ENCODE data around the gene PUS7.

PUS7 gene

DNA sequence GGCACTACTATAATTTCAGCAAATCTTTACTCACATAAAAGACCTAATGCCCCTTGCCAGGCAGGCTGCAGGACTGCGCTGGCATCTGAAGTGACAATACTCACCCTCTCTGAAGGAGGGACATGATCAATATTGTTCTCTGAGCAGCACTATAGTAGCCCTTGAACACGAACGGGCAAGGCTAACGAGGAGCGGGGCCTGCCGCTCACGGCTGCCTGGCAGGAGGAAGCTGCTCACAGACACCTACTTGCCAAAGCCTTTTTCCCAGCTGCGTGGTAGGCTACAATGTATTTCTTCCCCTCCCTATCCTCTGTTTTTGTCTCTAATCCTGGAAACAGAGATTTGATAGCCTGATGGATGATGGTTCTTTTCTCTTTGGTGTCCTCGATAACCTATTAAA is 19.9 kb downstream of the PUS7 start:
- Histone ChIP-seq H3K9me3 (ENCODE audit: control extremely low read depth in 1 of 5, control insufficient read depth in 4 of 5, insufficient read depth in 2 of 5, low read depth in 1 of 5, low read length in 4 of 5) (no peaks in the 10 kb centered on the region), H3K4me3 (ENCODE audit: control insufficient read depth in 1 of 7, extremely low read depth in 1 of 7, insufficient read depth in 4 of 7, low read depth in 2 of 7, low read length in 6 of 7) (no peak overlapping the region), H3K27me3 (replicated peaks in 2 of 5; ENCODE audit: control insufficient read depth in 4 of 5, insufficient read depth in 5 of 5, low read length in 4 of 5) (no peaks in the 10 kb centered on the region), H3K4me1 (ENCODE audit: control extremely low read depth in 1 of 4, control insufficient read depth in 4 of 4, insufficient read depth in 4 of 4, low read length in 3 of 4) (no peaks in the 10 kb centered on the region), H3K36me3 (ENCODE audit: control insufficient read depth in 4 of 4, insufficient read depth in 4 of 4, low read length in 3 of 4) (peaks cover 7 to 56% (median 21%) of the 10 kb centered on the region in 4 experiments), H3K27ac (ENCODE audit: insufficient read depth in 1 of 2, low read depth in 1 of 2, low read length in 2 of 2, poor library complexity in 1 of 2, severe bottlenecking in 2 of 2) (no peak overlapping the region)
- ChIA-PET POLR2A (no interaction called here), CTCF (no interaction called here)
- DNase-seq = no peak
- WGBS (ENCODE audit: insufficient coverage) = 94% methylated on average over 7 of the region's 9 CpGs

DNA sequence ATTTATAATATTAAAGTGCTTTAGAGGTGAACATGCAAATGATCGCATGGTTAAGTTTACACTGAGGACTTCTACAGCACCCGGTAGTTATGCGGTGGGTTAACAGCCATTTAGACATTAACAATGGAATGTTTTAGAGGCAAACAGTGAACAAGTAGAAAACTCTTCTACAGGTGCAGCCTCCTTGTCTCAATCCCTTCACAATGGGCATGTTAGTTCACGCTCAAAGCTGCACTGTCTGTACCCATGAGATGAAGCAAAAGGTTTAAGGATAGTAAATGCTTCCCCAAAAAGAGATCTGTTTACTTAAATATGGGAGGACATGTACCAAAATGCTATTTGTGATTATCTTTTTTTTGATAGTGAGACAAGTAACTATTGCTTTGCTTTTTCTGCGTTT is 25.1 kb downstream of the PUS7 start:
- no peak for DNase-seq
- CTCF ChIA-PET = interaction anchor here (1.3 kb wide), 1 partner anchor 8 kb away, joined by 3 read pairs; no protein-coding TSS in a partner anchor
- Histone ChIP-seq H3K27me3 (replicated peaks in 2 of 5; ENCODE audit: control insufficient read depth in 4 of 5, insufficient read depth in 5 of 5, low read length in 4 of 5) (no peaks in the 10 kb centered on the region), H3K4me1 (ENCODE audit: control extremely low read depth in 1 of 4, control insufficient read depth in 4 of 4, insufficient read depth in 4 of 4, low read length in 3 of 4) (no peaks in the 10 kb centered on the region), H3K4me3 (ENCODE audit: control insufficient read depth in 1 of 7, extremely low read depth in 1 of 7, insufficient read depth in 4 of 7, low read depth in 2 of 7, low read length in 6 of 7) (no peak overlapping the region), H3K9me3 (ENCODE audit: control extremely low read depth in 1 of 5, control insufficient read depth in 4 of 5, insufficient read depth in 2 of 5, low read depth in 1 of 5, low read length in 4 of 5) (no peaks in the 10 kb centered on the region), H3K36me3 (ENCODE audit: control insufficient read depth in 4 of 4, insufficient read depth in 4 of 4, low read length in 3 of 4) (peaks cover 6 to 39% (median 14%) of the 10 kb centered on the region in 4 experiments), H3K27ac (ENCODE audit: insufficient read depth in 1 of 2, low read depth in 1 of 2, low read length in 2 of 2, poor library complexity in 1 of 2, severe bottlenecking in 2 of 2) (no peak overlapping the region)
- 100% methylated on average over 1 of the region's 5 CpGs for WGBS (ENCODE audit: insufficient coverage)
- POLR2A ChIA-PET = interaction anchor here (0.8 kb wide), 1 partner anchor 92 kb away, joined by 3 read pairs; no protein-coding TSS in a partner anchor

DNA sequence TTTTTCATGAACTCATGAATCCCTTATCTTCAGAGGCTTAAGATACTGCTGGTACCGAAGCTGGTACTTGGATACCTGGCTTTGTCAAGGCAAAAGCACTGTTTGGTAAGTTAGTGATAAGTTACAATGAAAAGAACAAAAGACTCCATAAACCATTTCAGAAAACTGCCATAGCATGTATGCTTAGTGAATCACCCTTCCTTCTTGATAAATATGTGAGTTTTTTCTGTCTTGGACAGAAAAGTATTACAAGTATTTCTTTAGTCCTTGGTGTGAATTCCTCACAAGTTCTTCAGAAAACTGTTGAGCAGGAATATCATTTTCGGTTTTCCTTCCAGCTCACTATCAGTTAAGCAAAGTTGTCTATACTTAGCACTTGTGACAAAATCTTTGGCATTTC is 25.6 kb downstream of the PUS7 start:
- H3K27ac ChIP-seq (ENCODE audit: insufficient read depth in 1 of 2, low read depth in 1 of 2, low read length in 2 of 2, poor library complexity in 1 of 2, severe bottlenecking in 2 of 2) = no peak overlapping the region
- H3K27me3 ChIP-seq (replicated peaks in 2 of 5; ENCODE audit: control insufficient read depth in 4 of 5, insufficient read depth in 5 of 5, low read length in 4 of 5) = no peaks in the 10 kb centered on the region
- H3K4me1 ChIP-seq (ENCODE audit: control extremely low read depth in 1 of 4, control insufficient read depth in 4 of 4, insufficient read depth in 4 of 4, low read length in 3 of 4) = no peaks in the 10 kb centered on the region
- no peak overlapping the region for H3K4me3 ChIP-seq (ENCODE audit: control insufficient read depth in 1 of 7, extremely low read depth in 1 of 7, insufficient read depth in 4 of 7, low read depth in 2 of 7, low read length in 6 of 7)
- 100% methylated on average over 1 of the region's 2 CpGs for WGBS (ENCODE audit: insufficient coverage)
- POLR2A ChIA-PET = interaction anchor here (0.5 to 0.7 kb wide), 3 partner anchors 213 to 312 kb away, joined by 3 to 4 read pairs (median 3); no protein-coding TSS in a partner anchor
- H3K9me3 ChIP-seq (ENCODE audit: control extremely low read depth in 1 of 5, control insufficient read depth in 4 of 5, insufficient read depth in 2 of 5, low read depth in 1 of 5, low read length in 4 of 5) = no peaks in the 10 kb centered on the region
- H3K36me3 ChIP-seq (ENCODE audit: control insufficient read depth in 4 of 4, insufficient read depth in 4 of 4, low read length in 3 of 4) = peaks cover 6 to 37% (median 13%) of the 10 kb centered on the region in 4 experiments
- DNase-seq = no peak
- CTCF ChIA-PET = interaction anchor here (1.3 kb wide), 1 partner anchor 9 kb away, joined by 3 read pairs; no protein-coding TSS in a partner anchor

DNA sequence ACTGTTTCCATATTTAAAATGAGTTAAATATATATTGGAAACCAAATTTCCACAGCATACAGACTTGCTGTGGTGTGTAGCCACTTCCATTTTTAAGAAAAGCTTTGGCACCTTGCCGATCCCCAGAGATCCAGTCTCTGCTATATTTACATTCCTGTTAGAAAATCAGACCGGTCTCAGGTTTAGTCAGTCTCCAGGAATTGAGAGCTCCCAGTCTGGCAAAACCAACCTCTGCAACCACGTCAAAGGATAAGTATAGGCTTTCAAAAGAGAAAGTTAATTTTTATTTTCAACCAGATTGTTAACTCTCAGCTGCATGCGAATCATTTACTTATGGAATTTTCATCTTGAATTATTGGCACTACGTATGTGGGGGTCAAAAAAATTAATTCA is 28.2 kb downstream of the PUS7 start:
- no peak for DNase-seq
- no peak overlapping the region for H3K27ac ChIP-seq (ENCODE audit: insufficient read depth in 1 of 2, low read depth in 1 of 2, low read length in 2 of 2, poor library complexity in 1 of 2, severe bottlenecking in 2 of 2)
- H3K4me3 ChIP-seq (ENCODE audit: control insufficient read depth in 1 of 7, extremely low read depth in 1 of 7, insufficient read depth in 4 of 7, low read depth in 2 of 7, low read length in 6 of 7) = no peak overlapping the region
- no peaks in the 10 kb centered on the region for H3K9me3 ChIP-seq (ENCODE audit: control extremely low read depth in 1 of 5, control insufficient read depth in 4 of 5, insufficient read depth in 2 of 5, low read depth in 1 of 5, low read length in 4 of 5)
- no peaks in the 10 kb centered on the region for H3K27me3 ChIP-seq (replicated peaks in 2 of 5; ENCODE audit: control insufficient read depth in 4 of 5, insufficient read depth in 5 of 5, low read length in 4 of 5)
- H3K36me3 ChIP-seq (ENCODE audit: control insufficient read depth in 4 of 4, insufficient read depth in 4 of 4, low read length in 3 of 4) = peaks cover 2 to 32% (median 3%) of the 10 kb centered on the region in 4 experiments
- WGBS (ENCODE audit: insufficient coverage) = 96% methylated on average over 3 of the region's 5 CpGs
- ChIA-PET POLR2A (no interaction called here), CTCF (interaction anchor here (0.6 to 1.5 kb wide), 3 partner anchors 64 to 837 kb away, joined by 3 to 4 read pairs (median 3); no protein-coding TSS in a partner anchor)
- no peaks in the 10 kb centered on the region for H3K4me1 ChIP-seq (ENCODE audit: control extremely low read depth in 1 of 4, control insufficient read depth in 4 of 4, insufficient read depth in 4 of 4, low read length in 3 of 4)

DNA sequence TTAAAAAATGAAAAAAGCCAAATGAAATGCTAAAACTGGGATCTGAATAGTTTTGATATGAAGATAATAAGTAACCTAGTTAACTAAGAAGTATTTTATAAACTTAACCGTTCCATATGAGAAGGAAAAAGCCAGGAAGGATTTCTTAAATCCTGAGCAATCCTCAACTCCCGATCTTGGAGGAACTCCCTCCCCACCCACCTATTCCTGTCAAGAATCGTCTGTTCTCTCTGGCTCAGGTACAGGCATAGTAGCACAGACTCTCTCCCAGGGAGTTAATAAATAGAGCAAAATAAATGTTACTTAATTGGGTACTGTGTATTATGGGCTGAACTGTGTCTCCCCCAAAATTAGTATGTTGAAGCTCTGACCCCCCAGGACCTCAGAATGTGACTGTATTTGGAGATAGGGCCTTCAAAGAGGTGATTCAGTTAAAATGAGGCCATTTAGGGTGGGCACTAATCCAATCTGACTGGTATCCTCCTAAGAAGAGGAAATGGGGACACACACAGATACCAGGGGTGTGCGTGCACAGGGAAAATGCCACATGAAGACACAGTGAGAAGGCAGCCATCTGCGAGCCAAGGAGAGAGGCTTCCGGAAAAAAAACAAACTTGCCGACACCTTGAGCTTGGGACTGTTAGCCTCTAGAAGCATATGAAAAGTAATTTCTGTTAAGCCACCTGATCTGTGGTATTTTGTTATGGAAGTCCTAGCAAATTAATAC is 28.7 kb downstream of the PUS7 start:
- no peak overlapping the region for H3K4me3 ChIP-seq (ENCODE audit: control insufficient read depth in 1 of 7, extremely low read depth in 1 of 7, insufficient read depth in 4 of 7, low read depth in 2 of 7, low read length in 6 of 7)
- WGBS (ENCODE audit: insufficient coverage) = 98% methylated on average over 5 of the region's 7 CpGs
- no peaks in the 10 kb centered on the region for H3K9me3 ChIP-seq (ENCODE audit: control extremely low read depth in 1 of 5, control insufficient read depth in 4 of 5, insufficient read depth in 2 of 5, low read depth in 1 of 5, low read length in 4 of 5)
- no peaks in the 10 kb centered on the region for H3K4me1 ChIP-seq (ENCODE audit: control extremely low read depth in 1 of 4, control insufficient read depth in 4 of 4, insufficient read depth in 4 of 4, low read length in 3 of 4)
- no peak overlapping the region for H3K27ac ChIP-seq (ENCODE audit: insufficient read depth in 1 of 2, low read depth in 1 of 2, low read length in 2 of 2, poor library complexity in 1 of 2, severe bottlenecking in 2 of 2)
- ChIA-PET POLR2A (no interaction called here), CTCF (interaction anchor here (0.6 to 1.0 kb wide), 2 partner anchors 63 to 837 kb away, joined by 3 read pairs; no protein-coding TSS in a partner anchor)
- H3K27me3 ChIP-seq (replicated peaks in 2 of 5; ENCODE audit: control insufficient read depth in 4 of 5, insufficient read depth in 5 of 5, low read length in 4 of 5) = no peaks in the 10 kb centered on the region
- peaks cover 0 to 30% (median 3%) of the 10 kb centered on the region in 4 experiments for H3K36me3 ChIP-seq (ENCODE audit: control insufficient read depth in 4 of 4, insufficient read depth in 4 of 4, low read length in 3 of 4)
- peak in 1 of 3 donors; percentile 15 for DNase-seq

DNA sequence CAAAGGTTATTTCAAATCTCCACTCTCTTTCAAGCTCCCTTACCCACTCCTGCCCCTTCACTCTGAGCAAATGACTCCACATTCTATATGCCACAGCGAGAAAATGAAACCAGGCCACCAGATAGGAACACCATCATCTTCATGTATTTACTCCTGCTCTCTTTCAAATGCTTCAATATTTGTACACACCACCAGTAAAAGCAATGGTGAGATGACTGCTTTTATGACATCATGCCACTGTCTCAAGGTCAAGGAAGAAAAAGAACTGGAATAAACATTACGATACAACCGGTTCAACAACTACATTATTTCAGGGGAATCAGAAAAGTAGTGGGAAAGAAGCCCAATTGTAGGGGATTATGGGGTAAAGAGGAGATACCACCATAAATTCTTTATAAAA is 32.7 kb downstream of the PUS7 start:
- Histone ChIP-seq H3K27me3 (replicated peaks in 2 of 5; ENCODE audit: control insufficient read depth in 4 of 5, insufficient read depth in 5 of 5, low read length in 4 of 5) (no peaks in the 10 kb centered on the region), H3K4me1 (ENCODE audit: control extremely low read depth in 1 of 4, control insufficient read depth in 4 of 4, insufficient read depth in 4 of 4, low read length in 3 of 4) (no peaks in the 10 kb centered on the region), H3K9me3 (ENCODE audit: control extremely low read depth in 1 of 5, control insufficient read depth in 4 of 5, insufficient read depth in 2 of 5, low read depth in 1 of 5, low read length in 4 of 5) (no peaks in the 10 kb centered on the region), H3K4me3 (ENCODE audit: control insufficient read depth in 1 of 7, extremely low read depth in 1 of 7, insufficient read depth in 4 of 7, low read depth in 2 of 7, low read length in 6 of 7) (no peak overlapping the region), H3K36me3 (ENCODE audit: control insufficient read depth in 4 of 4, insufficient read depth in 4 of 4, low read length in 3 of 4) (peaks cover 4 to 31% (median 14%) of the 10 kb centered on the region in 4 experiments), H3K27ac (ENCODE audit: insufficient read depth in 1 of 2, low read depth in 1 of 2, low read length in 2 of 2, poor library complexity in 1 of 2, severe bottlenecking in 2 of 2) (no peak overlapping the region)
- ChIA-PET CTCF (interaction anchor here (1.3 kb wide), 1 partner anchor 42 kb away, joined by 4 read pairs; the partner anchor contains the start of gene RINT1), POLR2A (no interaction called here)
- WGBS (ENCODE audit: insufficient coverage) = 100% methylated on average over 1 of the region's 3 CpGs
- no peak for DNase-seq
